GM12864 (cell line): ENCODE data around the gene PET100.

Experiments
- DNase-seq: peaks from one replicate; pipeline ENCODE4 v3.0.0-alpha.2; 2011; ENCODE audit warnings: low read depth
- H3K4me3 ChIP-seq: 2 replicates; pipeline ENCODE4 v1.5.1; 2011; ENCODE audit warnings: mild to moderate bottlenecking, low read depth, low read length, control low read depth
- TF ChIP-seq, protein P1 (sequence below): IDR thresholded peaks from 2 replicates; pipeline ENCODE4 v1.5.1; 2011; ENCODE audit warnings: low read depth, mild to moderate bottlenecking, moderate library complexity, low read length, control low read depth, inconsistent platforms; ENCODE audit errors: missing control alignments

PET100 gene

DNA sequence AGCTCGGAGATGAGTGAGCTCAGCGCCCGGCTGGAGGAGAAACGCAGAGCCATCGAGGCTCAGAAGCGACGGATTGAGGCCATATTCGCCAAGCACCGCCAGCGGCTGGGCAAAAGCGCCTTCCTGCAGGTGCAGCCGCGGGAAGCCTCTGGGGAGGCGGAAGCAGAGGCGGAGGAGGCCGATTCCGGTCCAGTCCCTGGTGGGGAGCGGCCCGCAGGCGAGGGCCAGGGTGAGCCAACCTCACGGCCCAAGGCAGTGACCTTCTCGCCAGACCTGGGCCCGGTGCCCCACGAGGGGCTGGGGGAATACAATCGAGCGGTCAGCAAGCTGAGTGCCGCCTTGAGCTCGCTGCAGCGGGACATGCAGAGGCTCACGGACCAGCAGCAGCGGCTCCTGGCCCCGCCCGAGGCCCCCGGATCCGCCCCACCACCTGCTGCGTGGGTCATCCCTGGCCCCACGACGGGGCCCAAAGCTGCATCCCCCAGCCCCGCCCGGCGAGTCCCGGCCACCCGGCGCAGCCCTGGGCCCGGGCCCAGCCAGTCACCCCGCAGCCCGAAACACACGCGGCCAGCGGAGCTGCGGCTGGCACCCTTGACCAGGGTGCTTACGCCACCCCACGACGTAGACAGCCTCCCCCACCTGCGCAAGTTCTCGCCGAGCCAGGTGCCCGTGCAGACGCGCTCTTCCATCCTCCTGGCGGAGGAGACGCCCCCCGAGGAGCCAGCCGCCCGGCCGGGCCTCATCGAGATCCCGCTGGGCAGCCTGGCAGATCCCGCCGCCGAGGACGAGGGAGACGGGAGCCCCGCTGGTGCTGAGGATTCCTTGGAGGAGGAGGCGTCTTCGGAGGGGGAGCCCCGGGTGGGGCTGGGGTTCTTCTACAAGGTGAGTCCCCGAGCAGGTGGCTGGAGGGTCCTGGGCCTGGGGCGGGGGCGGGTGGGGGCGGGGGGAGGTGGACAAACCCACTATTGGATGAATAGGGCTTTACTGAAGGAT is 17.0 kb upstream of the PET100 start:
- DNase-seq = no peak
- no peak overlapping the region for H3K4me3 ChIP-seq
- TF ChIP-seq, protein P1, sequence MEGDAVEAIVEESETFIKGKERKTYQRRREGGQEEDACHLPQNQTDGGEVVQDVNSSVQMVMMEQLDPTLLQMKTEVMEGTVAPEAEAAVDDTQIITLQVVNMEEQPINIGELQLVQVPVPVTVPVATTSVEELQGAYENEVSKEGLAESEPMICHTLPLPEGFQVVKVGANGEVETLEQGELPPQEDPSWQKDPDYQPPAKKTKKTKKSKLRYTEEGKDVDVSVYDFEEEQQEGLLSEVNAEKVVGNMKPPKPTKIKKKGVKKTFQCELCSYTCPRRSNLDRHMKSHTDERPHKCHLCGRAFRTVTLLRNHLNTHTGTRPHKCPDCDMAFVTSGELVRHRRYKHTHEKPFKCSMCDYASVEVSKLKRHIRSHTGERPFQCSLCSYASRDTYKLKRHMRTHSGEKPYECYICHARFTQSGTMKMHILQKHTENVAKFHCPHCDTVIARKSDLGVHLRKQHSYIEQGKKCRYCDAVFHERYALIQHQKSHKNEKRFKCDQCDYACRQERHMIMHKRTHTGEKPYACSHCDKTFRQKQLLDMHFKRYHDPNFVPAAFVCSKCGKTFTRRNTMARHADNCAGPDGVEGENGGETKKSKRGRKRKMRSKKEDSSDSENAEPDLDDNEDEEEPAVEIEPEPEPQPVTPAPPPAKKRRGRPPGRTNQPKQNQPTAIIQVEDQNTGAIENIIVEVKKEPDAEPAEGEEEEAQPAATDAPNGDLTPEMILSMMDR = no peak

DNA sequence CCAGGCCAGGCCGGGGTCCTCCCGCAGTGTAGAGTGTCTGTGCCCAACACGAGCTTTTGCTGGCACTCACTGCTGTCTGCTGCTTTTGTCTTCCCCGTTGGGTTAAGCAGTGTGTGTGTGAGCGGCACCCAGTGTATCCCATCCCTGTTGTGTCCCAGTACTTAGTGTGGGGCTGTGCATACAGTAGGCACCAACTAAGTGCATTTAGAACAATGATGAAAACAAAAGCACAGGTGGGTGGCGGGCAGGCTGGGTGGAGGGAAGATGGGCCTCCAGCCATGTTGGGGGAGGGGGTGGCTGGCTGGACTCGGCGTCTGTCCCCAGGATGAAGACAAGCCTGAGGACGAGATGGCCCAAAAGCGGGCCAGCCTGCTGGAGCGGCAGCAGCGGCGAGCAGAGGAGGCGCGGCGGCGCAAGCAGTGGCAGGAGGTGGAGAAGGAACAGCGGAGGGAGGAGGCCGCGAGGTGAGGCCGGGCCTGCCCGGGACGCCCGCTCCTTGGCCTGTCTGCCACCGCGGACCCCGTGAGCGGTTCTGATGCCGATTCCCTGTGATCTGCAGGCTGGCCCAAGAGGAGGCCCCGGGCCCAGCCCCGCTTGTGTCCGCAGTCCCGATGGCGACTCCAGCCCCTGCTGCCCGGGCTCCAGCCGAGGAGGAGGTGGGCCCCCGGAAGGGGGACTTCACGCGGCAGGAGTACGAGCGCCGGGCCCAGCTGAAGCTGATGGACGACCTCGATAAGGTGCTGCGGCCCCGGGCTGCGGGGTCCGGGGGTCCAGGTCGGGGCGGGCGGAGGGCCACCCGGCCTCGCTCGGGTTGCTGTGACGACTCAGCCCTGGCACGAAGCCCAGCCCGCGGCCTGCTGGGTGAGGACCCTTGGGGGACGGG is 14.5 kb upstream of the PET100 start:
- no peak overlapping the region for H3K4me3 ChIP-seq
- no peak for DNase-seq
- TF ChIP-seq, protein P1 = no peak

DNA sequence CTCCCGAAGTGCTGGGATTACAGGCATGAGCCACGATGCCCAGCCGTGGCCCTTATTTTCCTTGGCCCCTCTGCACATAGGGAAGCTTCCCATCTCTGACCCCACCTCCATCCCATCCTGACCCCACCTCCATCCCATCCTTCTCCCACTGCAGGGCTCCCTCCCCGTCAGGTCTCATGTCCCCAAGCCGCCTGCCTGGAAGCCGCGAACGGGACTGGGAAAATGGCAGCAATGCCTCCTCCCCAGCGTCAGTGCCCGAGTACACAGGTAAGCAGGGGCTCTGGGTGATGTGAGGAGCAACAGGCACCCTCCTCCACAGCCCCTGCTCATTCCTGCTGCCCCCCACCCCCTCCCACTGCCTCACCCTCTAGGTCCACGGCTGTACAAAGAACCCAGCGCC is 12.4 kb upstream of the PET100 start:
- no peak for DNase-seq
- TF ChIP-seq, protein P1 = no peak
- no peak overlapping the region for H3K4me3 ChIP-seq

DNA sequence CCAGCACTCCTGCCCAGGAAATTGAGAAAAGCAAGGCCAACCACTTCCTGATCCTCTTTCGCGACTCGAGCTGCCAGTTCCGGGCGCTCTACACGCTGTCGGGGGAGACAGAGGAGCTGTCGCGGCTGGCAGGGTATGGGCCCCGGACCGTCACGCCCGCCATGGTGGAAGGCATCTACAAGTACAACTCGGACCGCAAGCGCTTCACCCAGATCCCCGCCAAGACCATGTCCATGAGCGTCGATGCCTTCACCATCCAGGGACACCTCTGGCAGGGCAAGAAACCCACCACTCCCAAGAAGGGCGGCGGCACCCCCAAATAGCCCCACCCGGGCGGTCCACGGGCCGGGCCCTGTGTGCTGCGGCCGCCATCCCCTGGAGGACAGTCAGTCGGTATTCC is 11.9 kb upstream of the PET100 start:
- DNase-seq = no peak
- no peak overlapping the region for H3K4me3 ChIP-seq
- TF ChIP-seq, protein P1 = no peak

DNA sequence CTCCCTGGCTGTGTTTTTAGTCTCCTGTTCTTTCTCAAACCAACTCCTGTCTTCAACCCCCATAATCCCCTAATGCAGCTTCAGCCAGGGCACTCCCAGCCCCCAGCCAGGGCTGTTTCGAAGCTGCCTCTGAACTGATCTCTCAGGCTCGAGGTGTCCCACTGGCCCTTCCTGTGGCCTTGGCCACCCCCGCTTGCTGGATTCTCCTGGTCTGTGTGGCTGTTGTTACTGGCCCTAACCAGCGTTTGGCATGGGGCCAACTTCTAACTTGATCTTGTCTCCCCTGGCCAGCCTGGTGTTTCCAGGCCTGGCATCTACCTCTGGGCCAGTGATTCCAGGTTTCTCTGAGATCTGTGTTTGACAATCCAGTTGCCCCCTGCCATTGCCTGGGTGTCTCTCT is 11.2 kb upstream of the PET100 start:
- H3K4me3 ChIP-seq = no peak overlapping the region
- no peak for DNase-seq
- TF ChIP-seq, protein P1 = no peak

DNA sequence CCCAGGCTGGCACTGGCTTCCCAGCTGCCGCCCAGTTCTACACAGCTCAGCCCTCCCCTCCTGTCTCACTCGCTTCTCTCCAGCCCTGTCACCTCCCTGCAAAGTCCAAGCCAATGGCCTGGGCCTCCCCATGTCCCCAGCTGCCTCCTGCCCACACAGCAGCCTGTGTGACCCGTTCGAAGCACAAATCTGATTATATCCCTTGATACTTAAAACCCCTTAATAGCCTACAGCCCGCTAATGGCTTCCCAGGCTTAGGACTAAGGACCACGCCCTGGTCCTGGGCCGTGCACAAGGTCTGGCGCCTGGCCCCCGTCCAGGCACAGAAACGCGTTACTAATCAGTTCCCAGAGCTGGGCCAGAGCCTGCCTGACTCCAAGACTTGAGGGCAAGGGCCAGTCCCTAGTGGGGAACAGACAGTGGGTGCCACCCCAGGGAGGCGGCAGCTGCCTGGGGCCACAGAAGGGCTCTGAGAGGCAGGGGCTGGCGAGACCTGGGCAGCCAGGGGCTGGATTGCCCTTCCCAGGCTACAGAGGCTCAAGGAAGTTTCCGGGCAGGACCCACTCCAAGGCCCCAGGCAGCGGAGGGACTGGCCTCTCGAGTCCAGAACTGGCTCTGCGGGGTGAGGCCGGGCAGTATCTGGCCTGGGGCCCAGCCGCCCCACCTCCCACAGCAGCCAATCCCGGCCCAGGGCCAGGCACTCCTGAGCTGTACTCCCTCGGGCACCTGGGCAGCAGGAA is 10.7 kb upstream of the PET100 start:
- H3K4me3 ChIP-seq = no peak overlapping the region
- DNase-seq = no peak
- TF ChIP-seq, protein P1 = no peak
